Activated CD4-positive, CD25-positive, alpha-beta regulatory T cell treated with anti-CD3 and anti-CD28 coated beads, Interleukin-2, amount 50 U/mL, for 16 hours (primary cell): ENCODE results near the gene SCGB1C1.
"Not testable (repeated sequence)": the region's sequence is repeated elsewhere in the genome, so short reads cannot be mapped to it uniquely, and the experiment has no call there.

Experiments
- DNase-seq: peaks from one replicate; pipeline ENCODE4 v3.0.0-alpha.2; 2020; ENCODE audit warnings: low read depth, low spot score

The SCGB1C1 gene

DNA sequence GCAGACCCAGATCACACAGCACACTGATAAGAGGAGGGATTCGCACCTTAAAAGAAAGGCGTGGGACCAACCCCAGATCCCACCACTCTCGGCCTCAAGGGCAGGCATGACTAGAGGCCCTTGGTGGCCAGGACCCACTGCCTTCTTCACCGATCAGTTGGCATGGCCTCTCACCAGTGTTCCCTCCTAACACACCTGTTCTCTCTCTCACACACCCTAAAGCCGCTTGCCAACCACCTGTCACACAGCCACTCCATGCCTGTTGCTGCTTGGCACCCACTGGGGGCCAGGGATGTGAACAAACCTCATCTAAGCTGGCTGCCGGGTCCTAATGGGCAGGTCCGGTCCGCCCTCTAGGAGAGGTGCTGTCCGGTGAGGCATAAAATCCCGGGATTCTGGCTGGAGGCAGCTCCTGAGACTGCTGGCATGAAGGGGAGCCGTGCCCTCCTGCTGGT, at the start of gene SCGB1C1:
SCGB1C1 (plus strand) TSS at position 405 of the 455 bp plus-strand sequence; CDS start at position 427, 22 bp downstream.
- not testable (repeated sequence) for DNase-seq

DNA sequence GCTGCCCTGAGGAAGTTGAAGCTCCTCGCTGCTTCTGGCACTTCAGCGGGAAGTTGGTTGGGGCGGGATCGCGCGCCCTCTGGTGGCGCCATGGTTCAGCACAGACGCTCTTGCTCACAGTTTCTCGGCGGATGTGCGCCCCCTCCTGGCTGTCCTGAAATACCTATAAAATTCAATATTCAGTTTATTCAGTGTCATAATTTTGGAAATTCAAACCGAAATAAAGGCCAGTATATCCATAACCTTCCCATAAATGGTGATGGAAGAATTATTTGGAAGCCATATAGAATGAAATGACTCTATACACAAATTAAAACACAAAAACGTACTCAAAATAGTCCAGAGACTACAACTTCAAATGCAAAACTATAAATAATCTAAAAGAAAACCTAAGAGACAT, 12.6 kb upstream of the SCGB1C1 start:
- not testable (repeated sequence) for DNase-seq

DNA sequence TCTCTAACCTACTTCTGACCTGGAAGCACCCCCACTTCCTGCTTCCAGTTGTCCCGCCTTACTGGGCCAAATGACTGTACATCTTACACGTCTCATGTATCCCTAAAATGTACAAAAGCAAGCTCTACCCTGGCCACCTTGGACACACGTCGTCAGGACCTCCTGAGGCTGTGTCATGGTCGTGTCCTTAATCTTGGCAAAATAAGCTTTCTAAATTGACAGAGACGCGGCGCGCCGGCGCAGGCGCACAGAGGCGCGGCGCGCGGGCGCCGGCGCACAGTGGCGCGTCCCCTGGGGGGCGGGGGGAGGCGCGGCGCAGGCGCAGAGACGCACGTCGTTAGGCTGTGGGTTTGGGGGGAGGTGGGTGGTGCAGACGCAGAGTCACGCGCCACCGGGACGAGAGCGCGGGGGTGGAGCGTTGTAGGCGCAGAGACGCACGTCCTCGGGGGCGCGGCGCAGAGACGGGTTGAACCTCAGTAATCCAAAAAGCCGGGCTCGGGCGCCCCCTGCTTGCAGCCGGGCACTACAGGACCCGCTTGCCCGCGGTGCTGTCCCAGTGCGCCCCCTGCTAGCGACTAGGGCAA, 3.6 kb upstream of the SCGB1C1 start:
- not testable (repeated sequence) for DNase-seq

DNA sequence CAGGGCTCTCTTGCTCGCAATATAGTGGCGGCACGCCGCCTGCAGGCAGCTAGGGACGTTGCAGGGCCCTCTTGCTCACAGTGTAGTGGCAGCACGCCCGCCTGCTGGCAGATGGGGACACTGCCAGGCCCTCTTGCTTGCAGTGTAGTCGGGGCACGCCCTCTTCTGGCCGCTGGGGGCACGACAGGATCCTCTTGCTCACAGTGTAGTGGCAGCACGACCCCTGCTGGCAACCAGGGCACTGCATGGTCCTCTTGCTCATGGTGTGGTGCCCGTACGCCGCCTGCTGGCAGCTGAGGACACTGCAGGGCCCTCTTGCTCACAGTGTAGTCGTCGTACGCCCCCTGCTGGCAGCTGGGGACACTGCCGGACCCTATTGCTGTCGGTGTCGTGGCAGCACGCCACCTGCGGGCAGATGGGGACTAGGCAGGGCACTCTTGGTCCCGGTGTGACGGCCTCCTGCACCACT, 3.0 kb upstream of the SCGB1C1 start:
- DNase-seq, result not testable (repeated sequence)

DNA sequence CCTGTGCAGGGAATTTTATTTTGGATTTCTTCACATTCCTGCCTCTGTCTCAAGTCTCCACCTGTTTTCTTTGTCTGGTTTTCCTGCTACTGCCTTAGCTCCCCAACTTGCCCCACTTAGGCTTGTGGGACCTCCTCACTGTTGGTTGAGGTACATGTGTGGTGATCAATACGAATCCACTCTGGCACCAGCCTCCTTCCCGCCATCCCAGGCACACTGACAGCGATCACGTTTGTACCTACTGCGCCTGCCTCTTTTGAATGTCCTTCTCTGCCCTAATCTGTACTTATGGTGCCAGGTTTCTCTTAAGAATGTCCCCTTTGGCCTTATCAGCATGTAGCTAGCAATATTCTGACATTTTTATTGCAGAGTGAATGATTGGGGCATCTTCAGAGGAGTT, 2.3 kb upstream of the SCGB1C1 start:
- not testable (repeated sequence) for DNase-seq

DNA sequence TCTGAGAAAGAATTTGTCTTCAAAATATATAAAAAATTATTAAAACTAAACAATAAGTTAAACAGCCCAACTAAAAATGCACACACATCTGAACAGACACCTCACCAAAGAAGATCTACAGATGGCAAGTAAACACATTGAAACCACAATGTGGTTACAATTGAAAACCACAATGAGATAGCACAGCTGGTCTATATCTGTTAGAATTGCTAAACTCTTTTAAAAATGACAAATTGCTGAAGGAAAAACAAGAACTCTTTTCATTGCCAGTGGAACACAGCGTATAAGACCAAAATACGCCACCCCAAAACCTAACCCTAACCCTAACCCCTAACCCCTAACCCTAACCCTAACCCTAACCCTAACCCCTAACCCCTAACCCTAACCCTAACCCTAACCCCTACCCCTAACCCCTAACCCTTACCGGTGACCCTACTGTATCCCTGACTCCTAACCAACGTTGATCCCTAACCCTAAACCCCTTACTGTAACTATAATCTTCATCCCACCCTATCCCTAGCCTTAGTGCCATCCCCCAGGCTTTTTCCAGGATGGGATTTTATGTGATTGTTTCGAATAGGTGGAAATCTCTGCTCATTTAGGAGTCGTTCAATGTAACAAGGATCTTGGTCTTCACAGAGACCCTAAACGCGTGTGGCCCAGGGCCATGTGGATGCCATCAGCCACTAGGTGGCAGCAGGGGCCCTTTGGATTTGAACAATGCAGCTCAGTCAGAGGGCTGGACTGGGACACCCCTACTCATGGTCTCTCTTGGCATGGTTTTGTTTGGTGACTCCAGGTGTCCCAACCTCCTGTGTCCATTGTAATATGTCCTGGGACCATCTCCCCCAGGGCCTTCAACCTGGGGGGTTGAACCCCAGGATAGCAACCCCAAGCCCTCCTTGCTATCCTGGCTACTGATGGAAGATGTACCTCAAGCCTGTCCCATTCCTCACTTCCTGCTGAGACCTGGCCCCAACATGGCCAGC, 1.1 kb upstream of the SCGB1C1 start:
- not testable (repeated sequence) for DNase-seq

DNA sequence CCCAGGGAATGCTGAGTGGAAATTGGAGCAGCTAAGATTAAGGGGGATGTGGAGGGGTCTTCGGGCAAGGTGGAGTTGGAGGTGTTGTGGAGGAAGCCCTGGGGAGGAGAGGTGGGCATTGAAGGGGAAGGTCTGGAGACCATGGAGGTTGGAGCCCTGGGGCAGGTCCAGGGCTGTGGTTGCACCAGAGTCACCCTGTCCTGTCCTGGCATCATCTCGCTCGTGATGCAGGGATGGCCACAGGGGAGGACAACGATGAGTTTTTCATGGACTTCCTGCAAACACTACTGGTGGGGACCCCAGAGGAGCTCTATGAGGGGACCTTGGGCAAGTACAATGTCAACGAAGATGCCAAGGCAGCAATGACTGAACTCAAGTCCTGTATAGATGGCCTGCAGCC, 603 bp downstream of the SCGB1C1 start:
- DNase-seq, result not testable (repeated sequence)

DNA sequence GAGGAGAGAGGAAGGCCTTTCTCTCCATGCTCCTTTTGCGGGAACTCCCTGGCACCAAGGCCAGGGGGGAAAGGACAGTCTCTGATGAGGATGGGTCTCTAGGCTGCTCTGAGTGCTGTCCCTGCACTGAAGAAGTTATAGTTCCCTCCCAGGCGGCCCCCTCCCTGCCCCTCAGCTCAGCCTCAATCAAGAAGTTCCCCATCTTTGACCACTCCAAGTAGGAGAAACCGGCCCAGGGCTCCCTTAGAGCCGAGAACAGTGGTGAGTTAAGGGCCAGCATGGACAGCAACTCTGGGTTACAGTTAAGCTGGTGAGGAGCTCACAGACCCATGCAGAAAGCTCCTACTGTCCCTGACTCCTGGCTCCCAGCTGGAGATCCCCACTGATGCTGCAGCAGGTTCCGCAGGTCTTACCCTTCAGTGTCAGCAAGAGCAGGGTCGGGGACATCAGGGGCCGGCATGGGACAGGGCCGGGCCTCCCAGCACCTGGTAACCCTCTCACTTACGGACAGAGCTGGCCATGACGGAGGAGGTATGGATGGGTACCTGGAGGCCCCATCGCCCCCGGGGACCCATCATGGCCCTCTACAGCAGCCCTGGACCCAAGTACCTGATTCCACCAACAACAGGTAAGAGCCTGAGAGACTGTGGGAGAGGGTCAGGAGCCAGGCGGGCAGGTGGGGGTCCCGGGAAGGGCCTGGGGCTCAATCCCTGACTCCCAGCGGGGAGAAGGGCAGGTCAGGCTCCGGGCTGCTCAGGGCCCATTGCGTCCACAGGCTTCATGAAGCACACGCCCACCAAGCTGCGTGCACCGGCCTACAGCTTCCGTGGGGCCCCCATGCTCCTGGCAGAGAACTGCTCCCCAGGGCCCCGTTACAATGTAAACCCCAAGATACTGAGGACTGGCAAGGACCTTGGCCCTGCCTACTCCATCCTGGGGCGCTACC, 4.2 kb downstream of the SCGB1C1 start:
- DNase-seq, result no peak

DNA sequence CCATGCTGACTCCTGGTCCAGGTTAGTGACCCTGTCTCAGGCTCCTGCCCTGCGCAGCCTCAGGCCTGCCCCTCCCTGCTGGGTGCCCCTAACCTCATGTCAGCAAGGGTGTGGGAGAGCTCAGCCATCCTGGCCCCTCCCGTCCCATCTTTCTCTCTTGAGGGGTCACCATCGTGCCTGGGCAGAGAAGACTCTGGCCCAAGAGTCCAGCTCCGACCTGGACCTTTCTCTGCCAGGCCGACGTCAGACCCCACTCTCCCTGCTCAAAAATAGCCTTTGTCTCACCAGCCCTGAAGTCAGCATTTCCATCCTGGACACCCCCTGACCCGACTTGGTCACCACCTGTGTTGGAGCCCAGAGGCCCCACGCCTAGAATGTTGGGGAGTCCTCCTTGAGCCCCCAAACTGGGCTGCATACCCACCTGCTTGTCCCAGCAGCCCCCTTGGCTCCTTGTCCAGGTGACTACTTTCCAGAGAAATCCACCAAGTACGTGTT, 4.9 kb downstream of the SCGB1C1 start:
- DNase-seq, result no peak

DNA sequence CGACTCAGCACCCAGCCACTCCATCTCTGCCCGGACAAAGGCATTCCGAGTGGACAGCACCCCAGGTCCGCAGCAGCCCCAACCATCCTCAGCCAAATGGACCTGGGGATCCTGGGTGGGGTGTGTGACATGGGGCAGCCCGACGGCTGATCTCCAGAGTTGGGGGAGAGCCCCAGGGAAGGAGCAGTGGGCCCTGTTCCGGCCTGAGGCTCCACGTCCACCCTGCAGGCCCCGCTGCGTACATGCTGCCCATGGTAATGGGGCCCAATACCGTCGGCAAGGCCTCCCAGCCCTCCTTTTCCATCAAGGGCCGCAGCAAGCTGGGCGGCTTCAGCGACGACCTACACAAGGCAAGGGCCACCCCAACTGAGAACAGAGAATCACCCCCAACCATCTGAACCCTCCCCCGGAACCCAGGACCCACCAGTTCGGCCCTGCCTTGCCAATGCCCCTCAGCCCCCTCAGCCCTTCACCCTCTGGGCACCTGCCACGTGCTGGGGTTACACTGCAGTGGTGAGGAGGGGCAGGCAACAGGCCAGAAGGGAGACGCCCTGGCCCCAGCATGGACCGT, 5.4 kb downstream of the SCGB1C1 start:
- no peak for DNase-seq

DNA sequence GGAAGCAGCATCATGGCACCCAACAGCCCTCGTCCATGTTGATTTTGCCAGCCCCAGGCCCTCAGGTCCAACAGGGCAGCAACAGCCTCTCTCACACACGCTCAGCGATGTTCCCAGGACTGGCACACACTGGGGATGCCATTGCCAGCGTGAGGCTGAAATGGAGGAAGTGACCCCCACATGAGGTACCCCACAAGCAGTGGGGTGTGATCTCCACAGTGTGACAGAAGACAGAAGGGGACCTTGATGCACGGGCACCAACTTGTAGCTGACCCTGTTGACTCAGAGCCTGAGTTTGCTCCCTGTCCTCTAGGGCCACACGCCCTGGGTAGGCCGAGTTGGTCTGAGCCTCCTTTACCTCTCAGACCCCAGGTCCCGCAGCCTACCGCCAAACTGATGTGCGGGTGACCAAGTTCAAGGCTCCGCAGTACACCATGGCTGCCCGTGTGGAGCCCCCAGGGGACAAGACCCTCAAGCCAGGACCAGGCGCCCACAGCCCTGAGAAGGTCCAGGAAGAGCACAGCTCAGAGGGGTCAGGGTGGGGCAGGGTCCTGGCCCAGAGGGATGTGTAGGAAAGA, 6.2 kb downstream of the SCGB1C1 start:
- no peak for DNase-seq

DNA sequence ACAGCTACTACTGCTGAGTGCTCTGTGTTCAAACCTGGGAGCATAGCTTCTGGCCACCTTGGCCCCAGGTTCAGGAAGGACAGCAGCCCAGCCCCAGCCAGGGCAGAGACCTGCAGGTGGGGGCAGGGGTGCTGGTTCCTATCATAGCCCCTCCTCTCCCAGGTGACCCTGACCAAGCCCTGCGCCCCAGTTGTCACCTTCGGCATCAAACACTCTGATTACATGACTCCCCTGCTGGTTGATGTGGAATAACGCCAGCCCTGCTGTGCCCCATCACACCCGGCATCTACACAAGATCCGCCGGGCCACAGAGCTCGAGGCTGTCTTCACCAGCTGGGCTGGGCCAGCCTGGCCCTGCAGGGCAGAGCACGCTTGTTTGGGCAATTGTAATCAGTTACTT, 6.9 kb downstream of the SCGB1C1 start:
- DNase-seq, result no peak

DNA sequence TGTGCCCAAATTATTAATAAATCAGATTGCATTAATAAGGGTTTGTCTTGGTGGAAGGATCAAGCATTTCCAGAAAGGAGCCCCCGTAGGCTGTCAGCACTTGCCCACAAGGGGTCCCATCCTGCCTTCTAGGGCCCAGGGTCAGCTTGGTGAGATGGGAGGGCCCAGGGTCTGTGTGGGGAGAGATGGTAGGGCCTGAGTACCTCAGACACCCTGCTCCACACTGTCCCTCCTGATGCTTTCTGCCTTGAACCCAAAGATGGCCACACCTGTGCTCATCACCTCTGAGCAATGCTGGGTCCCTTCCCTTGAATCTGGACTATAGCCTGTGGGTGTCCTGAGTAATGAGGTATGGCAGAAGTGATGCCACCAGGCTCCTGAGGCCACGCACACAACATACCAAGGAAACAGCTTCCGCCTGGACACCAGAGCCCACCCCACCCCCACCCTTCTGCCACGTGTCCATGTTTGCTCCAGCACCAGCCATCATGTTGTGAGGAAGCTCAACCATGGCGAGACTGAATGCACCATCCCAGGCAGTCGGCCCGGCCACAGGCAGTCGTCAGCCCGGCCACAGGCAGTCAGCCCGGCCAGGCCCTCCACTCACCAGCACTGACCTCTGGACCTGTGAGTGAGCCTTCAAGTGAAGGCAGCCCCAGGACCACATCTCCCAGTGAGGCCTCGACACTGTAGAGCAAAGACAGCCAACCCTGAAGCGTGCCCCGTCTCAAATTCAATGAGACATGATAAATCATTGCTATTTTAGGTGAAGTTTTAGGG, 7.5 kb downstream of the SCGB1C1 start:
- DNase-seq, result no peak

DNA sequence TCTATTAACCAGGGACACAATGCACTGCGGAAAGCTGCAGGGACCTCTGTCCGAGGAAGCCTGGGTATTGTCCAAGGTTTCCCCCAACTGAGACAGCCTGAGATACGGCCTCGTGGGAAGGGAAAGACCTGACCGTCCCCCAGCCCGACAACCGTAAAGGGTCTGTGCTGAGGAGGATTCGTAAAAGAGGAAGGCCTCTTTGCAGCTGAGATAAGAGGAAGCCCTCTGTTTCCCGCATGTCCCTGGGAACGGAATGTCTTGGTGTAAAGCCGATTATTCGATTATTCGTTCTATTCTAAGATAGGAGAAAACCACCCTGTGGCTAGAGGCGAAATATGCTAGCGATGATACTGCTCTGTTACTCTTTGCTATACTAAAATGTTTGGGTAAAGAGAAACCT, 9.1 kb downstream of the SCGB1C1 start:
- DNase-seq, result no peak

DNA sequence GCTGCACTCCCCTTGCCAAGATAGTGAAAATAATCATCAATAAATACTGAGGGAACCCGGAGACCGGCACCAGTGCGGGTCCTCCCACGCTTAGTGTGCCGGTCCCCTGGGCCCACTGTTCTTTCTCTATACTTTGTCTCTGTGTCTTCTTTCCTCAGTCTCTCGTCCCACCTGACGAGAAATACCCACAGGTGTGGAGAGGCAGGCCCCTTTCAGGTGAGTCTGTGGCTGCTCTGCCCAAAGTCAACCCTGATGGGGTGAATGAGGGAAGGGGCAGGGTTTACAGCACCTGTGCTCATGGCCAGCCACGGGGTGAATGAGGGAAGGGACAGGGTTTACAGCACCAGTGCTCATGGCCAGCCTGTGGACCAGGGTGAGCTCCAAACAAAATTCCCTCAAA, 9.6 kb downstream of the SCGB1C1 start:
- DNase-seq, result no peak

DNA sequence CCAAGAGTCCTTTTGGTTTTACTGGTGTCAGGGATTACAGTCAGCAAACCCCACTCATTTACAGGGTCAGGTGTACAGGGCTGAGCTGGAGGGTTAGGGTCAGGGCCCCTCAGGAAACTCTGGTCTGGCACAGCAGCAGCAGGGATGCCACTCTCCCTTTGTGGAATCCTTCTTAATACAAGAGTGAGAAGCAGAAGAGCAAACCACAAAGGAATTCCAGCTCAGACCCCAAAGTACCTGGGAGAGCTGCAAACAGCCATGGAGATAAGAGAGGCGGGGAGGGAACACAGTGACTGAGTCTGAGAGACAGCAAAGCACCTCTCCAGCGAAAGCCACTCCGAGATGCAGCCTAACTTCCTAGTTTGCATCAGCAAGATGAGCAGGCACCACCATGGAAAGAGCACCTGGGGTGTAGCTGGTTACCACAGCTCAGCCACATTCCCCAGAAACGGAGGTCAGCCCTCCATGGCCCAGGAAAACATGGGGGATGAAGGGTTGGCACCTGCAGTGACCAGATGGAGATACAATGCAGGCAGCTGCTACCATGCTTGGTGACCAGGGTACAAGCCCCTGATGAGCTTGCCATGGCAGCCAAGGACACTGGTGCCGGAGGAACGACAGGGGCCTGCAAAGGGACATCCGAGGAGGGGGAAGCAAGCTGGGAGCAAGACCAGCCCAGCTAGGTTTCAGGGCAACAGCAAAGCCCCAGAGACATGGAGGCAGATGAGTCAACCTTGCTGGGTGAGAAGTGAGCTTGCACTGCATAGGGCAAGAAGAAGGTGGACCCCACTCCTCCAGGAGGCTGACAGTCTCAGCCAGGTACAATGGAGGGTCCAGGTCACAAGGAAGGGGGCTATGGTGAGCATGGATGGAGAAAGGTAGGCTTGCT, 10.4 kb downstream of the SCGB1C1 start:
- DNase-seq, result no peak

DNA sequence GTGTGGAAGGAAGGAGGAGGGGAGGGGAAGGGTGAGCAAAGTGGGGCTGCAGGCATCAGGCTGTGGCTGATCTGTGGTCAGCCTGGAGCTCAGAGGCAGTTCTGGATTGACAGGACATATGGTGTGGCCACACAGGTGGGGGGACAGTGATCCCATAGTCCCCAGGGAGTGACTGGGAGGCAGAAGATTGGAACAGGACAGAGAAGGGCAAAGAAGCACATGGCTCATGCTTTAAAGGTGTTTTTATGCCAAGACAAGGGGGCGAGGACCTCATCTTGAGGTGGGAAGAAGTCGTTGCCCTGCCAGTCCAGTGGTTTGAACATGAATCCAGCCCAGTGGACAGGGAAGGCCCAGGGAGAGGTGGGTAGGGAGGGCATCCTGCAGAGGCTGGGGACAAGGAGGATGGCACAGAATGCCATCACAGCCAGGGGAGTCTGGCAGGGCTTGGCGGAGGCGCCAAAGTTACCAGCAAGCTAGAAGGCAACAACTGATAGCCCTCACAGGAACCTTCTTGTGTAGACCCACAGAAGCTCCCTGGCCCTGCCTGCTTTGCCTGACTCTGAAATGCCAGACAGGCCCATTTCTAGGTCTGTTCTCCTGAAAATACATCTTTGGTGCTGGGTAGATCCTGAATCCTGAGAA, 11.2 kb downstream of the SCGB1C1 start:
- DNase-seq, result no peak

DNA sequence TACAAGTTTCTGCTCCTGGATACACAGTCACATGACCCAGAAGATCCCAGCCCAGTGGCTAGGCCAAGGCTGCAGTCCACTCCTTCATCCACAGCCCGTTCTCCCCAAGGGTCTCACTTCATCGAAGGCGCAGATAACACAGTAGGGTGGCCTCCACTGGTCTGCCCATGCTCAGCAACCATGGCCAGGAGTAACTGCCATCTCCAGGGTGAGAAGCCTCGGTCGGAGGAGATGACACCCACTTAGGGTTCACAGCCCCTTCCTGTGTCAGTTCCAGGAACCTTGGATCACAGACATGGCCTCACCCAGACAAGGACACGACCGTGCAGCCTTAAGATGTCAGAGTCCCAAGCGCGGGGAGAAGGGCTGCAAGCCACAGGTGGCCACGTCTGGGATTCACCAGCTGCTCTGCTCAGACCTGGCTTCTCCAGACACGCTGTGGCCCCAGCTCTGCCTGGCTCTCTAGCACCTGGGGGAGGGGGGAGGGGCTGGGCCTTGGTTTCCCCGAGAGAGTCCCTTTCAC, 11.8 kb downstream of the SCGB1C1 start:
- no peak for DNase-seq
